H1 (cell line): ENCODE results near the gene ZRANB1. TPM values are rescaled to one million over a fixed set of nuclear protein-coding genes. Genes with fewer than 3 reads are reported as not detected.

Experiments used
- CTCF ChIA-PET: fragments of 300-600 bp; sonication (Branson Sonifier 250); formaldehyde crosslinking; loops from one replicate; lab custom pipeline; 2021; ENCODE audit not compliant: partially characterized antibody; lab: Charles Lee
- POLR2A ChIA-PET: fragments of 300-600 bp; sonication (Branson Sonifier 250); formaldehyde crosslinking; loops from one replicate; lab custom pipeline; 2021; ENCODE audit warnings: inconsistent platforms; ENCODE audit not compliant: partially characterized antibody; lab: Charles Lee
- DNase-seq, 2 experiments: peaks; one replicate each; pipeline versions ENCODE4 v3.0.0 to v3.0.0-alpha.2; 2010 to 2022; ENCODE audit warnings: low spot score in 2 of 2, low read depth in 1 of 2, mixed read lengths in 1 of 2
- FAIRE-seq: peaks from 2 replicates; lab custom pipeline; 2011; peaks lifted over from hg19 to GRCh38; lab: Jason Lieb, UNC
- H2AFZ ChIP-seq: 2 replicates; pipeline ENCODE4 v1.8.1; 2012; ENCODE audit warnings: low read length, inconsistent platforms
- H2AK5ac ChIP-seq: 2 replicates; pipeline ENCODE4 v1.6.1; 2013; ENCODE audit warnings: low read depth, low read length
- H2BK120ac ChIP-seq: replicated peaks from 2 replicates; pipeline ENCODE3; 2013; ENCODE audit warnings: low read depth, low read length, inconsistent platforms
- H2BK12ac ChIP-seq: 2 replicates; pipeline ENCODE4 v1.6.1; 2013; ENCODE audit warnings: low read depth, low read length
- H2BK15ac ChIP-seq: 2 replicates; pipeline ENCODE4 v1.6.1; 2013; ENCODE audit warnings: low read length
- H2BK20ac ChIP-seq: 2 replicates; pipeline ENCODE4 v1.6.1; 2013; ENCODE audit warnings: low read length
- H2BK5ac ChIP-seq: 2 replicates; pipeline ENCODE4 v1.6.1; 2013; ENCODE audit warnings: low read depth, low read length
- H3K14ac ChIP-seq: 2 replicates; pipeline ENCODE4 v1.6.1; 2013; ENCODE audit warnings: inconsistent platforms; ENCODE audit not compliant: insufficient read length
- H3K18ac ChIP-seq: 2 replicates; pipeline ENCODE4 v1.6.1; 2013; ENCODE audit warnings: low read length; ENCODE audit errors: extremely low read depth
- H3K23ac ChIP-seq: 2 replicates; pipeline ENCODE4 v1.6.1; 2013; ENCODE audit warnings: inconsistent platforms; ENCODE audit not compliant: insufficient read length
- H3K23me2 ChIP-seq: 2 replicates; pipeline ENCODE4 v1.6.1; 2013; ENCODE audit warnings: low read depth, low read length
- H3K27ac ChIP-seq: 2 replicates; pipeline ENCODE4 v1.6.1; 2011; ENCODE audit warnings: low read depth, low read length, inconsistent platforms
- H3K27me3 ChIP-seq, 4 experiments: replicated peaks in 1 of 4; 1 replicate in 1 of 4; 2 replicates in 3 of 4; pipeline versions ENCODE4 v1.6.1 to v1.8.1; 2011 to 2013; ENCODE audit warnings: low read length in 3 of 4, mild to moderate bottlenecking in 3 of 4, inconsistent platforms in 2 of 4, mixed read lengths in 2 of 4, moderate library complexity in 1 of 4; ENCODE audit not compliant: control insufficient read depth in 3 of 4, insufficient read depth in 3 of 4; ENCODE audit errors: extremely low read depth in 1 of 4
- H3K36me3 ChIP-seq, 4 experiments: 2 replicates each; pipeline versions ENCODE4 v1.6.1 to v1.8.1; 2011 to 2013; ENCODE audit warnings: mild to moderate bottlenecking in 4 of 4, low read length in 3 of 4, moderate library complexity in 2 of 4, control low read depth in 1 of 4, inconsistent platforms in 1 of 4; ENCODE audit not compliant: insufficient read depth in 4 of 4, control insufficient read depth in 2 of 4
- H3K4ac ChIP-seq: replicated peaks from 2 replicates; pipeline ENCODE3; 2013; ENCODE audit warnings: low read length, low read depth, mixed read lengths, inconsistent platforms; ENCODE audit not compliant: insufficient read length
- H3K4me1 ChIP-seq, 4 experiments: replicated peaks in 1 of 4; 1 replicate in 1 of 4; 2 replicates in 3 of 4; pipeline versions ENCODE4 v1.6.1 to v1.8.1; 2011 to 2013; ENCODE audit warnings: low read length in 3 of 4, inconsistent platforms in 2 of 4, mixed read lengths in 1 of 4; ENCODE audit not compliant: insufficient read depth in 4 of 4, control insufficient read depth in 3 of 4
- H3K4me2 ChIP-seq, 2 experiments: 2 replicates each; pipeline versions ENCODE4 v1.6.1 to v1.8.1; 2011 to 2013; ENCODE audit warnings: low read depth in 2 of 2, low read length in 2 of 2, control low read depth in 1 of 2, inconsistent platforms in 1 of 2, mild to moderate bottlenecking in 1 of 2; ENCODE audit not compliant: insufficient read depth in 1 of 2
- H3K4me3 ChIP-seq, 4 experiments: fragments of 200-600, 300-600 bp in 1 of 4; sonication (generic), shearing (Covaris generic), sonication (Bioruptor Twin) in 1 of 4; 2 replicates each; pipeline versions ENCODE4 v1.5.1 to v1.8.1; 2011 to 2016; ENCODE audit warnings: low read length in 4 of 4, low read depth in 3 of 4, control low read depth in 2 of 4, inconsistent platforms in 2 of 4, mild to moderate bottlenecking in 2 of 4, mixed read lengths in 1 of 4, moderate library complexity in 1 of 4; ENCODE audit not compliant: insufficient read depth in 2 of 4; ENCODE audit errors: extremely low read depth in 1 of 4
- H3K56ac ChIP-seq: replicated peaks from 2 replicates; pipeline ENCODE3; 2013; ENCODE audit warnings: low read depth, mild to moderate bottlenecking, mixed read lengths, low read length, inconsistent platforms; ENCODE audit not compliant: insufficient read length
- H3K79me1 ChIP-seq: 2 replicates; pipeline ENCODE4 v1.6.1; 2013; ENCODE audit warnings: low read depth, low read length, control low read depth
- H3K79me2 ChIP-seq, 2 experiments: 2 replicates each; pipeline versions ENCODE4 v1.6.1 to v1.8.1; 2012 to 2013; ENCODE audit warnings: low read length in 2 of 2, mild to moderate bottlenecking in 2 of 2, inconsistent platforms in 1 of 2; ENCODE audit not compliant: insufficient read depth in 2 of 2, control insufficient read depth in 1 of 2
- H3K9ac ChIP-seq, 4 experiments: replicated peaks in 1 of 4; 1 replicate in 1 of 4; 2 replicates in 3 of 4; pipeline versions ENCODE4 v1.6.1 to v1.8.1; 2011 to 2013; ENCODE audit warnings: low read depth in 3 of 4, low read length in 3 of 4, control low read depth in 2 of 4, mild to moderate bottlenecking in 2 of 4, moderate library complexity in 2 of 4, inconsistent platforms in 1 of 4; ENCODE audit errors: extremely low read depth in 1 of 4
- H3K9me3 ChIP-seq, 2 experiments: 2 replicates each; pipeline versions ENCODE4 v1.6.1 to v1.8.1; 2012 to 2013; ENCODE audit warnings: mild to moderate bottlenecking in 2 of 2, moderate library complexity in 2 of 2, control low read depth in 1 of 2, inconsistent platforms in 1 of 2, low read depth in 1 of 2, low read length in 1 of 2, mixed read lengths in 1 of 2; ENCODE audit not compliant: insufficient read depth in 2 of 2
- H4K20me1 ChIP-seq, 2 experiments: replicated peaks in 1 of 2; 2 replicates each; pipeline versions ENCODE3 to v1.8.1; 2011 to 2013; ENCODE audit warnings: inconsistent platforms in 2 of 2, low read length in 2 of 2, mild to moderate bottlenecking in 1 of 2; ENCODE audit not compliant: insufficient read depth in 2 of 2, control insufficient read depth in 1 of 2
- H4K5ac ChIP-seq: 2 replicates; pipeline ENCODE4 v1.6.1; 2013; ENCODE audit warnings: low read length, low read depth, mixed read lengths, inconsistent platforms; ENCODE audit not compliant: insufficient read length
- H4K8ac ChIP-seq: 2 replicates; pipeline ENCODE4 v1.8.0; 2013; ENCODE audit warnings: mild to moderate bottlenecking, moderate library complexity, low read length, inconsistent platforms; ENCODE audit not compliant: insufficient read depth; ENCODE audit errors: extremely low read depth
- H4K91ac ChIP-seq: replicated peaks from 2 replicates; pipeline ENCODE3; 2013; ENCODE audit warnings: low read length, mixed read lengths, inconsistent platforms; ENCODE audit not compliant: insufficient read length
- RBBP5 ChIP-seq: IDR thresholded peaks from 2 replicates; pipeline ENCODE4 v1.7.1; 2012; ENCODE audit warnings: low read depth, mild to moderate bottlenecking, inconsistent platforms, low read length, moderate library complexity, borderline replicate concordance
- RNF2 ChIP-seq: fragments of 200-900, 300-1000 bp; sonication (generic); IDR thresholded peaks from 2 replicates; pipeline ENCODE4 v1.7.1; 2016; ENCODE audit warnings: borderline replicate concordance, low read depth, mild to moderate bottlenecking, antibody characterized with exemption, low read length; ENCODE audit not compliant: poor library complexity, severe bottlenecking; ENCODE audit errors: missing control alignments
- SP4 ChIP-seq: IDR thresholded peaks from 2 replicates; pipeline ENCODE4 v1.6.1; 2012; ENCODE audit warnings: low read length, inconsistent platforms
- WGBS, 2 experiments: shearing (Covaris generic) in 1 of 2; methylation state at CpG; one replicate each; pipeline versions ENCODE4 v1.1.6 to v1.1.7; 2013 to 2015; ENCODE audit warnings: low lambda C conversion rate in 2 of 2, mixed read lengths in 2 of 2, inconsistent platforms in 1 of 2, low coverage in 1 of 2, missing lambda C conversion rate in 1 of 2; ENCODE audit not compliant: insufficient replicate concordance in 2 of 2, insufficient coverage in 1 of 2, insufficient read length in 1 of 2; ENCODE audit errors: extremely low coverage in 1 of 2, missing lambda C conversion rate in 1 of 2; 5-methylcytosine and 5-hydroxymethylcytosine counted together
- polyA plus RNA-seq, 7 experiments: library from polyadenylated mRNA; depleted of rRNA in 3 of 7; stranded (reverse) in 5 of 7; unstranded in 2 of 7; fragments of >200 nt in 5 of 7; fragments of 200-250 nt in 2 of 7; gene quantifications; 1 replicate in 5 of 7; 2 replicates in 1 of 7; 4 replicates in 1 of 7; pipeline versions ENCODE4 v1.2.1 to v1.2.3, GENCODE V29; 2011 to 2013; ENCODE audit warnings: missing spikeins in 2 of 7, mixed read lengths in 2 of 7
- total RNA-seq: library from RNA; stranded (reverse); fragmentation: NEBNext Ultra II Directional; extraction: Animal tissue kit (Norgen Biotek cat#: 25700); gene quantifications from 2 replicates; pipeline ENCODE4 v1.2.1, GENCODE V29; 2021

The ZRANB1 gene
- total and polyA plus RNA-seq, 2 of the 8 experiments (the other 6 are each of a cell fraction or from before 2014, with no cell fraction given) = 6.1 to 19.9 TPM

GRCh38 chr10:125014836-125015355 is 73.0 kb downstream of the ZRANB1 start:
- H3K14ac ChIP-seq = no peak overlapping the region
- H3K4me2 ChIP-seq = no peak overlapping the region
- CTCF ChIA-PET = interaction anchor here (0.9 to 2.3 kb wide), 3 partner anchors 15 to 22 kb away, joined by 3 to 7 read pairs (median 4); no protein-coding TSS in a partner anchor
- no peak overlapping the region for H2BK12ac ChIP-seq
- no peak overlapping the region for H3K27ac ChIP-seq
- no peak overlapping the region for H3K56ac ChIP-seq
- H3K9ac ChIP-seq = no peak overlapping the region
- H3K36me3 ChIP-seq = peaks cover 4 to 32% (median 7%) of the 10 kb centered on the region in 4 experiments; a peak in 6 of 8 replicates
- H3K4ac ChIP-seq = no peak overlapping the region
- H2BK120ac ChIP-seq = no peak overlapping the region
- peaks cover 3 to 6% of the 10 kb centered on the region in 2 experiments; a peak in 2 of 4 replicates for H3K9me3 ChIP-seq
- H3K18ac ChIP-seq = no peak overlapping the region
- peaks cover 50% of the 10 kb centered on the region for H3K79me1 ChIP-seq
- H4K20me1 ChIP-seq = peaks cover 37 to 44% of the 10 kb centered on the region in 2 experiments
- no peak overlapping the region for H3K23ac ChIP-seq
- WGBS, 2 experiments = 92% methylated on average over 19 of the region's 19 CpGs; no CpG with 5 or more reads in 1 of the 2 experiments
- H3K4me1 ChIP-seq = peaks cover 2 to 8% (median 4%) of the 10 kb centered on the region in 4 experiments; a peak in 6 of 7 replicates
- no peaks in the 10 kb centered on the region for H3K23me2 ChIP-seq
- peaks cover 2 to 100% of the 10 kb centered on the region in 2 experiments; a peak in 3 of 4 replicates for H3K79me2 ChIP-seq
- no peak overlapping the region for H2AK5ac ChIP-seq
- H3K27me3 ChIP-seq = no peaks in the 10 kb centered on the region
- H2BK15ac ChIP-seq = no peak overlapping the region
- POLR2A ChIA-PET = interaction anchor here (0.6 kb wide), 1 partner anchor 131 kb away, joined by 3 read pairs; no protein-coding TSS in a partner anchor
- H4K5ac ChIP-seq = no peak overlapping the region
- DNase-seq (no peak), FAIRE-seq (no peak)
- H4K8ac ChIP-seq = no peak overlapping the region; the same call in 1 of the 2 replicates
- H2AFZ ChIP-seq = no peak overlapping the region
- no peak overlapping the region for H3K4me3 ChIP-seq
- TF ChIP-seq RNF2 (no peak), SP4 (no peak), RBBP5 (no peak)
- H4K91ac ChIP-seq = no peak overlapping the region
- H2BK20ac ChIP-seq = no peak overlapping the region
- H2BK5ac ChIP-seq = no peak overlapping the region; the same call in 1 of the 2 replicates
